H1 (cell line): ENCODE data around the gene EDEM2. TPM values are rescaled to one million over a fixed set of nuclear protein-coding genes. Genes with fewer than 3 reads are reported as not detected.

Source experiments
- CTCF ChIA-PET: fragments of 300-600 bp; sonication (Branson Sonifier 250); formaldehyde crosslinking; loops from one replicate; lab custom pipeline; 2021; ENCODE audit not compliant: partially characterized antibody; lab: Charles Lee
- POLR2A ChIA-PET: fragments of 300-600 bp; sonication (Branson Sonifier 250); formaldehyde crosslinking; loops from one replicate; lab custom pipeline; 2021; ENCODE audit warnings: inconsistent platforms; ENCODE audit not compliant: partially characterized antibody; lab: Charles Lee
- DNase-seq, 2 experiments: peaks; one replicate each; pipeline versions ENCODE4 v3.0.0 to v3.0.0-alpha.2; 2010 to 2022; ENCODE audit warnings: low spot score in 2 of 2, low read depth in 1 of 2, mixed read lengths in 1 of 2
- FAIRE-seq: peaks from 2 replicates; lab custom pipeline; 2011; peaks lifted over from hg19 to GRCh38; lab: Jason Lieb, UNC
- H2AFZ ChIP-seq: 2 replicates; pipeline ENCODE4 v1.8.1; 2012; ENCODE audit warnings: low read length, inconsistent platforms
- H2AK5ac ChIP-seq: 2 replicates; pipeline ENCODE4 v1.6.1; 2013; ENCODE audit warnings: low read depth, low read length
- H2BK120ac ChIP-seq: replicated peaks from 2 replicates; pipeline ENCODE3; 2013; ENCODE audit warnings: low read depth, low read length, inconsistent platforms
- H2BK12ac ChIP-seq: 2 replicates; pipeline ENCODE4 v1.6.1; 2013; ENCODE audit warnings: low read depth, low read length
- H2BK15ac ChIP-seq: 2 replicates; pipeline ENCODE4 v1.6.1; 2013; ENCODE audit warnings: low read length
- H2BK20ac ChIP-seq: 2 replicates; pipeline ENCODE4 v1.6.1; 2013; ENCODE audit warnings: low read length
- H2BK5ac ChIP-seq: 2 replicates; pipeline ENCODE4 v1.6.1; 2013; ENCODE audit warnings: low read depth, low read length
- H3K14ac ChIP-seq: 2 replicates; pipeline ENCODE4 v1.6.1; 2013; ENCODE audit warnings: inconsistent platforms; ENCODE audit not compliant: insufficient read length
- H3K18ac ChIP-seq: 2 replicates; pipeline ENCODE4 v1.6.1; 2013; ENCODE audit warnings: low read length; ENCODE audit errors: extremely low read depth
- H3K23ac ChIP-seq: 2 replicates; pipeline ENCODE4 v1.6.1; 2013; ENCODE audit warnings: inconsistent platforms; ENCODE audit not compliant: insufficient read length
- H3K23me2 ChIP-seq: 2 replicates; pipeline ENCODE4 v1.6.1; 2013; ENCODE audit warnings: low read depth, low read length
- H3K27ac ChIP-seq: 2 replicates; pipeline ENCODE4 v1.6.1; 2011; ENCODE audit warnings: low read depth, low read length, inconsistent platforms
- H3K27me3 ChIP-seq, 4 experiments: replicated peaks in 1 of 4; 1 replicate in 1 of 4; 2 replicates in 3 of 4; pipeline versions ENCODE4 v1.6.1 to v1.8.1; 2011 to 2013; ENCODE audit warnings: low read length in 3 of 4, mild to moderate bottlenecking in 3 of 4, inconsistent platforms in 2 of 4, mixed read lengths in 2 of 4, moderate library complexity in 1 of 4; ENCODE audit not compliant: control insufficient read depth in 3 of 4, insufficient read depth in 3 of 4; ENCODE audit errors: extremely low read depth in 1 of 4
- H3K36me3 ChIP-seq, 4 experiments: 2 replicates each; pipeline versions ENCODE4 v1.6.1 to v1.8.1; 2011 to 2013; ENCODE audit warnings: mild to moderate bottlenecking in 4 of 4, low read length in 3 of 4, moderate library complexity in 2 of 4, control low read depth in 1 of 4, inconsistent platforms in 1 of 4; ENCODE audit not compliant: insufficient read depth in 4 of 4, control insufficient read depth in 2 of 4
- H3K4ac ChIP-seq: replicated peaks from 2 replicates; pipeline ENCODE3; 2013; ENCODE audit warnings: low read length, low read depth, mixed read lengths, inconsistent platforms; ENCODE audit not compliant: insufficient read length
- H3K4me1 ChIP-seq, 4 experiments: replicated peaks in 1 of 4; 1 replicate in 1 of 4; 2 replicates in 3 of 4; pipeline versions ENCODE4 v1.6.1 to v1.8.1; 2011 to 2013; ENCODE audit warnings: low read length in 3 of 4, inconsistent platforms in 2 of 4, mixed read lengths in 1 of 4; ENCODE audit not compliant: insufficient read depth in 4 of 4, control insufficient read depth in 3 of 4
- H3K4me2 ChIP-seq, 2 experiments: 2 replicates each; pipeline versions ENCODE4 v1.6.1 to v1.8.1; 2011 to 2013; ENCODE audit warnings: low read depth in 2 of 2, low read length in 2 of 2, control low read depth in 1 of 2, inconsistent platforms in 1 of 2, mild to moderate bottlenecking in 1 of 2; ENCODE audit not compliant: insufficient read depth in 1 of 2
- H3K4me3 ChIP-seq, 4 experiments: fragments of 200-600, 300-600 bp in 1 of 4; sonication (generic), shearing (Covaris generic), sonication (Bioruptor Twin) in 1 of 4; 2 replicates each; pipeline versions ENCODE4 v1.5.1 to v1.8.1; 2011 to 2016; ENCODE audit warnings: low read length in 4 of 4, low read depth in 3 of 4, control low read depth in 2 of 4, inconsistent platforms in 2 of 4, mild to moderate bottlenecking in 2 of 4, mixed read lengths in 1 of 4, moderate library complexity in 1 of 4; ENCODE audit not compliant: insufficient read depth in 2 of 4; ENCODE audit errors: extremely low read depth in 1 of 4
- H3K56ac ChIP-seq: replicated peaks from 2 replicates; pipeline ENCODE3; 2013; ENCODE audit warnings: low read depth, mild to moderate bottlenecking, mixed read lengths, low read length, inconsistent platforms; ENCODE audit not compliant: insufficient read length
- H3K79me1 ChIP-seq: 2 replicates; pipeline ENCODE4 v1.6.1; 2013; ENCODE audit warnings: low read depth, low read length, control low read depth
- H3K79me2 ChIP-seq, 2 experiments: 2 replicates each; pipeline versions ENCODE4 v1.6.1 to v1.8.1; 2012 to 2013; ENCODE audit warnings: low read length in 2 of 2, mild to moderate bottlenecking in 2 of 2, inconsistent platforms in 1 of 2; ENCODE audit not compliant: insufficient read depth in 2 of 2, control insufficient read depth in 1 of 2
- H3K9ac ChIP-seq, 4 experiments: replicated peaks in 1 of 4; 1 replicate in 1 of 4; 2 replicates in 3 of 4; pipeline versions ENCODE4 v1.6.1 to v1.8.1; 2011 to 2013; ENCODE audit warnings: low read depth in 3 of 4, low read length in 3 of 4, control low read depth in 2 of 4, mild to moderate bottlenecking in 2 of 4, moderate library complexity in 2 of 4, inconsistent platforms in 1 of 4; ENCODE audit errors: extremely low read depth in 1 of 4
- H3K9me3 ChIP-seq, 2 experiments: 2 replicates each; pipeline versions ENCODE4 v1.6.1 to v1.8.1; 2012 to 2013; ENCODE audit warnings: mild to moderate bottlenecking in 2 of 2, moderate library complexity in 2 of 2, control low read depth in 1 of 2, inconsistent platforms in 1 of 2, low read depth in 1 of 2, low read length in 1 of 2, mixed read lengths in 1 of 2; ENCODE audit not compliant: insufficient read depth in 2 of 2
- H4K20me1 ChIP-seq, 2 experiments: replicated peaks in 1 of 2; 2 replicates each; pipeline versions ENCODE3 to v1.8.1; 2011 to 2013; ENCODE audit warnings: inconsistent platforms in 2 of 2, low read length in 2 of 2, mild to moderate bottlenecking in 1 of 2; ENCODE audit not compliant: insufficient read depth in 2 of 2, control insufficient read depth in 1 of 2
- H4K5ac ChIP-seq: 2 replicates; pipeline ENCODE4 v1.6.1; 2013; ENCODE audit warnings: low read length, low read depth, mixed read lengths, inconsistent platforms; ENCODE audit not compliant: insufficient read length
- H4K8ac ChIP-seq: 2 replicates; pipeline ENCODE4 v1.8.0; 2013; ENCODE audit warnings: mild to moderate bottlenecking, moderate library complexity, low read length, inconsistent platforms; ENCODE audit not compliant: insufficient read depth; ENCODE audit errors: extremely low read depth
- H4K91ac ChIP-seq: replicated peaks from 2 replicates; pipeline ENCODE3; 2013; ENCODE audit warnings: low read length, mixed read lengths, inconsistent platforms; ENCODE audit not compliant: insufficient read length
- EGR1 ChIP-seq: IDR thresholded peaks from 2 replicates; pipeline ENCODE4 v1.6.1; 2011; ENCODE audit warnings: low read depth, low read length, borderline replicate concordance
- GTF2F1 ChIP-seq: IDR thresholded peaks from 2 replicates; pipeline ENCODE4 v1.6.1; 2012; ENCODE audit warnings: low read depth, low read length, improper control_type of control experiment, borderline replicate concordance
- HDAC6 ChIP-seq: IDR thresholded peaks from one replicate; pipeline ENCODE4 v1.7.1; 2012; ENCODE audit warnings: low read depth, mild to moderate bottlenecking, inconsistent platforms, low read length, moderate library complexity
- MAFK ChIP-seq: IDR thresholded peaks from 2 replicates; pipeline ENCODE4 v1.6.1; 2012; ENCODE audit warnings: low read depth, mild to moderate bottlenecking, improper control_type of control experiment, low read length
- POLR2AphosphoS5 ChIP-seq: IDR thresholded peaks from 2 replicates; pipeline ENCODE4 v1.6.1; 2011; ENCODE audit warnings: low read depth, low read length
- SAP30 ChIP-seq: fragments of 300-600 bp; sonication (generic); IDR thresholded peaks from 2 replicates; pipeline ENCODE4 v1.7.1; 2012; ENCODE audit warnings: low read length, moderate library complexity, mild to moderate bottlenecking, inconsistent platforms; ENCODE audit not compliant: insufficient read depth, insufficient replicate concordance
- TAF7 ChIP-seq: optimal IDR thresholded peaks from 2 replicates; pipeline ENCODE3; 2011; ENCODE audit warnings: low read depth, mild to moderate bottlenecking, inconsistent platforms, low read length, moderate library complexity, borderline replicate concordance
- USF2 ChIP-seq: IDR thresholded peaks from 2 replicates; pipeline ENCODE4 v1.6.1; 2011; ENCODE audit warnings: low read length, improper control_type of control experiment
- polyA plus RNA-seq, 7 experiments: library from polyadenylated mRNA; depleted of rRNA in 3 of 7; stranded (reverse) in 5 of 7; unstranded in 2 of 7; fragments of >200 nt in 5 of 7; fragments of 200-250 nt in 2 of 7; gene quantifications; 1 replicate in 5 of 7; 2 replicates in 1 of 7; 4 replicates in 1 of 7; pipeline versions ENCODE4 v1.2.1 to v1.2.3, GENCODE V29; 2011 to 2013; ENCODE audit warnings: missing spikeins in 2 of 7, mixed read lengths in 2 of 7
- total RNA-seq: library from RNA; stranded (reverse); fragmentation: NEBNext Ultra II Directional; extraction: Animal tissue kit (Norgen Biotek cat#: 25700); gene quantifications from 2 replicates; pipeline ENCODE4 v1.2.1, GENCODE V29; 2021
- TF ChIP-seq, protein P1 (sequence below): IDR thresholded peaks from 2 replicates; pipeline ENCODE4 v1.6.1; 2012; ENCODE audit warnings: low read length, inconsistent platforms
- TF ChIP-seq, protein P2 (sequence below), 3 experiments: IDR thresholded peaks; 1 replicate in 2 of 3; 2 replicates in 1 of 3; pipeline versions ENCODE4 v1.5.1 to v1.6.1; 2011; ENCODE audit warnings: low read length in 3 of 3, mild to moderate bottlenecking in 3 of 3, inconsistent platforms in 2 of 3, low read depth in 1 of 3, moderate library complexity in 1 of 3; ENCODE audit not compliant: insufficient read depth in 1 of 3; ENCODE audit errors: control extremely low read depth in 1 of 3

The EDEM2 gene
- total and polyA plus RNA-seq, 2 of the 8 experiments (the other 6 are each of a cell fraction or from before 2014, with no cell fraction given) = 15.2 to 19.6 TPM

GRCh38 chr20:35181731-35182130, 34.6 kb upstream of the EDEM2 start:
- Histone ChIP-seq H3K4me3 (no peak overlapping the region), H4K5ac (no peak overlapping the region), H3K4me1 (no peaks in the 10 kb centered on the region), H3K27me3 (no peaks in the 10 kb centered on the region), H3K27ac (no peak overlapping the region), H3K4ac (no peak overlapping the region), H4K91ac (no peak overlapping the region), H3K18ac (no peak overlapping the region), H3K23ac (no peak overlapping the region), H2BK5ac (no peak overlapping the region), H3K9me3 (no peaks in the 10 kb centered on the region), H3K23me2 (no peaks in the 10 kb centered on the region), H2BK20ac (no peak overlapping the region), H2BK15ac (no peak overlapping the region), H4K20me1 (no peaks in the 10 kb centered on the region), H2BK120ac (no peak overlapping the region), H3K36me3 (no peaks in the 10 kb centered on the region), H3K79me2 (no peaks in the 10 kb centered on the region), H2BK12ac (no peak overlapping the region), H2AK5ac (no peak overlapping the region), H3K79me1 (no peaks in the 10 kb centered on the region), H2AFZ (no peak overlapping the region), H3K56ac (no peak overlapping the region), H4K8ac (no peak overlapping the region), H3K9ac (no peak overlapping the region), H3K14ac (no peak overlapping the region), H3K4me2 (no peak overlapping the region)
- DNase-seq = no peak
- FAIRE-seq = no peak
- CTCF ChIA-PET = no interaction called here
- POLR2A ChIA-PET = interaction anchor here (1.1 kb wide), 1 partner anchor 13 kb away, joined by 3 read pairs; no protein-coding TSS in a partner anchor
- TF ChIP-seq, protein P1, sequence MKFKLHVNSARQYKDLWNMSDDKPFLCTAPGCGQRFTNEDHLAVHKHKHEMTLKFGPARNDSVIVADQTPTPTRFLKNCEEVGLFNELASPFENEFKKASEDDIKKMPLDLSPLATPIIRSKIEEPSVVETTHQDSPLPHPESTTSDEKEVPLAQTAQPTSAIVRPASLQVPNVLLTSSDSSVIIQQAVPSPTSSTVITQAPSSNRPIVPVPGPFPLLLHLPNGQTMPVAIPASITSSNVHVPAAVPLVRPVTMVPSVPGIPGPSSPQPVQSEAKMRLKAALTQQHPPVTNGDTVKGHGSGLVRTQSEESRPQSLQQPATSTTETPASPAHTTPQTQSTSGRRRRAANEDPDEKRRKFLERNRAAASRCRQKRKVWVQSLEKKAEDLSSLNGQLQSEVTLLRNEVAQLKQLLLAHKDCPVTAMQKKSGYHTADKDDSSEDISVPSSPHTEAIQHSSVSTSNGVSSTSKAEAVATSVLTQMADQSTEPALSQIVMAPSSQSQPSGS = no peak
- TF ChIP-seq POLR2AphosphoS5 (no peak), HDAC6 (no peak), EGR1 (no peak), GTF2F1 (no peak), TAF7 (no peak), SAP30 (no peak), USF2 (no peak), MAFK (no peak)
- TF ChIP-seq, protein P2, sequence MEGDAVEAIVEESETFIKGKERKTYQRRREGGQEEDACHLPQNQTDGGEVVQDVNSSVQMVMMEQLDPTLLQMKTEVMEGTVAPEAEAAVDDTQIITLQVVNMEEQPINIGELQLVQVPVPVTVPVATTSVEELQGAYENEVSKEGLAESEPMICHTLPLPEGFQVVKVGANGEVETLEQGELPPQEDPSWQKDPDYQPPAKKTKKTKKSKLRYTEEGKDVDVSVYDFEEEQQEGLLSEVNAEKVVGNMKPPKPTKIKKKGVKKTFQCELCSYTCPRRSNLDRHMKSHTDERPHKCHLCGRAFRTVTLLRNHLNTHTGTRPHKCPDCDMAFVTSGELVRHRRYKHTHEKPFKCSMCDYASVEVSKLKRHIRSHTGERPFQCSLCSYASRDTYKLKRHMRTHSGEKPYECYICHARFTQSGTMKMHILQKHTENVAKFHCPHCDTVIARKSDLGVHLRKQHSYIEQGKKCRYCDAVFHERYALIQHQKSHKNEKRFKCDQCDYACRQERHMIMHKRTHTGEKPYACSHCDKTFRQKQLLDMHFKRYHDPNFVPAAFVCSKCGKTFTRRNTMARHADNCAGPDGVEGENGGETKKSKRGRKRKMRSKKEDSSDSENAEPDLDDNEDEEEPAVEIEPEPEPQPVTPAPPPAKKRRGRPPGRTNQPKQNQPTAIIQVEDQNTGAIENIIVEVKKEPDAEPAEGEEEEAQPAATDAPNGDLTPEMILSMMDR (IDR thresholded peaks at IDR 0.05; ENCODE audit: control extremely low read depth in 1 of 3, insufficient read depth in 1 of 3, low read depth in 1 of 3, low read length in 3 of 3) = no peak
